ENCODE results near the gene KIF26A.

KIF26A gene

DNA sequence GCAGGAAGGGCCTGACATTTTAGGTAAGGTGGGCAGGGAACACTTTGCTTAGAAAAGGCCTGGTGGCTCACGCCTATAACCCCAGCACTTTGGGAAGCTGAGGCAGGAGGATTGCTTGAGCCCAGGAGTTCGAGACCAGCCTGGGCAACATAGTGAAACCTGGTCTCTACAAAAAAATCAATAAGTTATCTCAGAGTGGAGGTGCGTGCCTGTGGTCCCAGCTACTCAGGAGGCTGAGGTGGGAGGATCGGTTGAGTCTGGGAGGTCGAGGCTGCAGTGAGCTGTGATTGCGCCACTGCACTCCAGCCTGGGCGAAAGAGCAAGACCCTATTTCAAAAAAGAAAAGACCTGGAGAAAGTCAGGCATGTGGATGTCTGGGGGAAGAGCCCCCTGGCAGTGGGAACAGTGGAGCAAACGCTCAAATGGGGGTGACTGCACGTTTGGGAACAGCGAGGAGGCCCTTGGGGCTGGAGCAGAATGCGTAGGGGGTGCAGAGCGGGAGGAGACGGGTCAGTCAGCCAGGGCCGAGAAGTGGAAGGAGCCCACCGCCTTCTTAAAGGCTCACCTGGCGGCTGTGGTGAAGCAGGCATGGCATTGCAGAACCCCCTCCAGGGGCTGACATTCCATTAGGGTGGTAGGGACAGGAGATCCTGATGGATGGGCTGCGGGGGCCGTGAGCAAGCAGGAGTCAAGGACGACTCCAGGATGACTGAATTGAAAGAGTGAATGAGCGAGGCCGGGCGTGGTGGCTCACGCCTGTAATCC is 6.2 kb upstream of the KIF26A start:
- no peak for DNase-seq (ENCODE audit: low read depth)

- no peak for DNase-seq (ENCODE audit: low read depth)
Measured at GRCh38 chr14:104132981-104133380, 5.4 kb upstream of the KIF26A start.

DNA sequence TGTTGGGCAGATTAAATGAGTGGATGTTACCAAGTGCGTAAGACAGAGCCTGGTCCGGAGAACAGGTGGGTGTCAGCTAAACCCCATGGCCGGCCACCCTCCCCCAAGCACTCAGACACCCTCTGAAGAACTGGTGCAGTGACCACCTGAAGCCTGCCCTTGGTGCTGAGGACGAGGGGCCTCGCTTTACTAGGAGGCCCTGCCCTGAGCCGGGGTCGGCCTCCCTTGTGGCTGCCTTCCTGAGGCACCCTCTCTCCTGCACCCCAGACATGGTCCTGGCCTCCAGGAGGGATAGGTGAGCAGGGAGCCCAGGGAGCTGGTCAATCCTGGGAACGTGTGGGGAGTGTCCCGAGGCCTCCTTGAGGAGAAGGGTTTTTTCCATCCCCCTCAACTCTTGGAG is 4.9 kb upstream of the KIF26A start:
- DNase-seq (ENCODE audit: low read depth): no peak

GRCh38 chr14:104134061-104134965 is 4.1 kb upstream of the KIF26A start:
- DNase-seq (ENCODE audit: low read depth): no peak

DNA sequence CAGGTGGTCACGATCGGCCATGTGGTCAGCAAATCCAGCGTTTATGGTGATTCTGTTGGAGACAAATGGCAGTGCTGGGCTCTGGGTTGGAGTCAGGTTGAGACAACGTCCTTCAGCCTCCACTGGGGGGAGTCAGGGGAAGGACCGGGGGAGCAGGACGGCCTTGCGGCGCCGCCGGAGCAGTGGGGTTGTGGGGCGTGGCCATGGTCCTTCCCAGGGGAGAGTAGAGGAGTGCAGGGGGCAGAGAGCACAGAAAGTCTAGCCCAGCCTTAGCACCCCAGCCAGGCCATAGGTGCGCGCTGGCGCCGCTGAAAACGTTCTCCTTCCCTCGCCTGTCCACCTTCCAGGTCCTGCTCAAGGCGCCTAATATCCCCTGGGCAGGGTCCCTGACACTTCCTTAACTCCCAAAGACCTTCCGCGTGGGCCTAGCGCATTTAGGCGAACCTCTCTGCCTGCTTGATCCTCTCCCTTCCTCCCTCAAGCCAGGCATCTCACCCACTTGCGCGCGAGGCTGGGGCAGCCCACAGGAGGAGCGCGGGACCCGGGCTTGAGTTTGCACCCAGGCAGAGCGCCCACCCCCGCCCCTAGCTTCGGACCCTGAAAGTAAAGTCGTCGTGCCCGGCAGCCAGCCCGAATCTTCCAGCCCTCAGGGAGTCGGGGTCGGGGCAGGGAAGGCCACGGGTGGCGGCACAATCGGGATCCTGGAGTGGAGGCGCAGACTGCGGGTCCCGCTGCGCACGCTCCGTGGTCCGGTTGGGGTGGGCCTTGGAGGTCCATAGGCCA is 3.1 kb upstream of the KIF26A start:
- no peak for DNase-seq (ENCODE audit: low read depth)

DNA sequence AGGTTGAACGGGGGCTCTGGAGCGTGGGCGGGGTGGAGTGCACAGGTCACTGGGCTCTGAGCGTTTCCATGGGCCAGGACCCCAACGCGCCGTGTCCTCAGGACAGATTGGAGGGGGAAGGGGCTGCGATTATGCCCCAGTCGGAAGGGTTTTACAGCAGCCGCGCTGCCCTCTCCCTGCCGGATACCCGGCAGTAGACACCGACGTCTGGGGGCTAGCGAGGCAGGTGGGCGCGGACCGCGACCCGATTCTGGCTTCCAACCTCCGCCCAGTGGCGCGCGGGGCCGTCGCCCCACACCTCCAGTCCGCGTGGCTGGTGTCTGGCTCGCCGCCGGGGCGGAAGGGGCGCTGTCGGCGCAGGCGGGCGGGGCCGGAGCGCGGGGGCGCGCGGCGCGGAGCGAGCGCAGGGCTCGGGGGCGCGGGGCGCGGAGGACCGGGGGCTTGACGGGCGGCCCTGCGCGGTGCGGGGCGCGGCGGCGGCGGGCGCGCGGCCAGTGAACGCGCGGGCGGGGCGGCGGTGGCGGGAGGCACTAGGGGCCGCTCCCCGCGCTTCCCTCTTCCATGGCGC is 2.4 kb upstream of the KIF26A start:
- no peak for DNase-seq (ENCODE audit: low read depth)

DNA sequence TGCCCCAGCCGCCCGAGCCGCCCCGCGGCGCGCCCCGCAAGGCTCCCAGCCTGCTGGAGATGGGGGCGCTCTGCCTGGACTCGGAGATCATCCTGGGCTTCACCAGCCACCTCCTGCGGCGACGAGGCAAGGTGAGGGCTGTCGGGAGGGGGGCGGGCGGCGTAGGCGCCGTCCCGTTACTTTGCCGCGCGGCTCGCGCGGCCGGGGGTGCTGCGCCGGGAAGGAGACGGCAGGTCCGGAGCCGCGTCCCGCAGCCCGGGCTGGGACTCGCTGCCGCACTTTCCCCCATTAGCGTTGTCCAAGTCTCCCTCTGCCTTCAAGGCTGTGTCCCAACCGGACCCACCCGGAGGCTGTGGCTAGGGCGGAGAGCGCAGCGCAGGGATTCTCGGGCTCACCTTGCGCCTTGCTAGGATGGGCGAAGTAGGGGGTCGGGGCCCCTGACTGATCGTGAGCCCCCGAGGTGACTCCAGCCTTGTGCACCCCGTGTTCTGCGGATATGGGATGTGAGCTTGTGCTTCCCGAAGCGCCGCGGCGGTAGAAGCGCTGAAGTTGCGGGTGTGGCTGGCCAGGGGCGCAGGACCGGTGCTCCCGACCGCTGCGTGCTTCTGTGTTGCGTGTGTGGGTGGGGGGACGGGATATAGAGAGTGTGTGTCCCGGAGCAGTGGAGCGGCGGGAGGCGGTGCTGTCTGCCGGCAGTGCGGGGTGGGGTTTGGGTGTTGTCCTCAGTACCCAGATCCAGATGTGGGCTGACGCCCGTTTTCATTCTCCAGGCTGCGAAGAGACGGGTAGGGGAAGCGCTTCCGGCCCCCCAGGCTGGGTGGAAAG is 1.7 kb upstream of the KIF26A start:
- DNase-seq (ENCODE audit: low read depth): no peak

DNA sequence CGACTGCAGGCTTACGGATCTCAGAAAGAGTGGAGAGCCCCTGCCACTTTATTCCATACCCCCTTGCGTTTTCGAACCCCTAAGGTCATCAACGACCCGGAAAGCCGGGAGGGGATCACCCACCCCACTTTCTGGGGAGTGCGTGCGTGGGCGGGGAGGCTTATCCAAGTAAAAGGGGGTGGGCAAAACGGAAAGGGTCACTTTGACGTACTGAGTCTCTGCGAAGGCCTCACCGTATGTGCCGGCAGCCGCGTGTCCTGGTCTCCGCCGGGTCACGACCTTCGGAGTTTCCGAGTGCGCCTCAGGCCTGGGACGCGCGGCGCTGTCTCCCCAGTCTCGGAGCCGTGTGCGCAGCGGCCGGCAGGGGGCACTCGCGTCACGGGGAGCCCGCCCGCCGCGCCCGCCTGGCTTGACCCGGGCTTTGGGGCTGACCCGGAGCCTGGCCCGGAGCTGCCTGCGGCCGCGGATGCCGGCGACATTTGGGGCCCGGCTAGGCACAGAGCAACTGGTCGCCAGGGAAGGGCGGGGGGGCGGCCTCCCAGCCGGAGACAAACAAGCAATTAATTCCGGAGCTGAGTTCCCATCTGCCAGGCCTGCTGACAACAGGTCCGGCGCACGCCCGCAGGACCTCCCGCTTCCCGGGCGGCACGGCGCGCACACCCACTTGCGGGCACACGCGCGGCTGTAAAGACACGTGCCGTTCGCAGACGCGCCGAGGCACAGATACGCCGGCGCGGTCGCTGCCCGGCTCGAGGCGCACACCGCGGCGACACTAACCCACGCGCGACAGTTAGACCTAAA is 890 bp upstream of the KIF26A start:
- DNase-seq (ENCODE audit: low read depth): peak; percentile 34

DNA sequence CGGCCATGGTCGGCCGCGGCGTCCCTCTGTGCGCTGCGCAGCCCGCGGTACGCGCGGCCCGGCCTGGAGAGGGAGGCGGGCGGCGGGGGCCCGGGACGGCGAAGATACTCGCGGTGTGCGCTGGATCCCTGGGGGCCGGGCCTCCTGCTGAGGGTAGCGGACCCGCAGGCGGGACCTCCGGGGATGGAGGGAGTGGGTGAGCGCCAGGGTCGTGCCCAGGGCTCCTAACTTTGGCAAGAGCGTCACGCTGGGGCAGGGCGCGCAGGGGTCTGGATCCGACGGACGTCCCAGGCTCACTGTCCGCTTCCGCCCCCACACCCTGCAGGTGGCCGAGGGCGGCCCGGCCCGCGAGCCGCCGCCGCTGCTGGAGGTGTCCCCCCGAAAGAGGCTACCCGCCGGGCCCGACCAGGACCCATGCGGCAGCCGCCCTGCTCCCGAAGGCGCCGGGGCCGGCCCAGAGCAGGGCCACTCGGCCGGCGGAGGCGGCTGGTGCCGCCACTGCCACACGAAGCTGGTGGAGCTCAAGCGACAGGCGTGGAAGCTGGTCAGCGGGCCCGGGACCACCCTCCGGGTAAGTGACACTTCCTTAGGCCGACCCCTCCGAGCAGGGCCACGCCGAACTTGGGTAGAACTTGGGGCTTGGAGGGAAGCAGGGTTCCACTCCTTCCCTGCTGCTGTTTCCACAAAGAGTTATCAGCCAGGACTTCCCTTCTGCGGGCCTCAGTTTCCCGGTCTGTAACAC is 502 bp downstream of the KIF26A start:
- no peak for DNase-seq (ENCODE audit: low read depth)

DNA sequence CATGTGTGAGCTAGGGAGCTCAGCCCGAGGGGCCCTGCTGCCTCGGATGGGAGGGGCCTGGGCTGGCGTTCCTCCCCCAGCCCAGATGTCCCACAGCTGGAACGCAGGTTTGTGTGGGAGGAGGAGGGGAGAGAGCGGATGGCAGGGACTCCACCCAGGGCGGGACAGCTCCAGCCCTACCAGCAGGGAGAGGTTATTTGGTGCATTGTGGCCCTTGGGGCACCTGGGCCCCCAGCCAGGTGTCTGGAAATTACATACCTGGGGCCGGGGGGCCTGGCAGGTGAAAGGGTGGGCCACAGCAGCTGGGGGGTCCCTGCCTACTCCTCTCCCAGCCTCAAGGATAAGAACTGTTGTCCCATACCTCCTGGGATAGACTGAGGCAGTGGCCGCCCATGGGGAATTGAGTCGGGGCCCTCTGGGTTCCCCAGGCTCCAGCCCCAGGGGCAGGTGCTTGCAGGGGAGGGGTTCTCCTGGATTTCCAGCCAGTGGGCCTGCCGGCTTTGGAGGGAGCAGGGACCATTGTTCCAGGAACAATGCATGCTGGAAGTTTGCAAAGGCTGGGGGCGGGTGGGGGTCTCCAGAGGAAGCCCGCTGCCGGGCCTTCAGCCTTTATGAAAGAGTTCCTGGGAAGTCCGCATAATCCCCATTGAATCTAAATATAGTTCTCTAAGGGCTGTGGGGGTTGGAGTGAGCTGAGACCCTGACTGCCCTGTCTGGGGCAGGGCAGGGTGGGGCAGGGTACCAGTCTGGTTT is 1.2 kb downstream of the KIF26A start:
- no peak for DNase-seq (ENCODE audit: low read depth)

- no peak for DNase-seq (ENCODE audit: low read depth)
Measured at GRCh38 chr14:104140213-104140462, 1.8 kb downstream of the KIF26A start.

DNA sequence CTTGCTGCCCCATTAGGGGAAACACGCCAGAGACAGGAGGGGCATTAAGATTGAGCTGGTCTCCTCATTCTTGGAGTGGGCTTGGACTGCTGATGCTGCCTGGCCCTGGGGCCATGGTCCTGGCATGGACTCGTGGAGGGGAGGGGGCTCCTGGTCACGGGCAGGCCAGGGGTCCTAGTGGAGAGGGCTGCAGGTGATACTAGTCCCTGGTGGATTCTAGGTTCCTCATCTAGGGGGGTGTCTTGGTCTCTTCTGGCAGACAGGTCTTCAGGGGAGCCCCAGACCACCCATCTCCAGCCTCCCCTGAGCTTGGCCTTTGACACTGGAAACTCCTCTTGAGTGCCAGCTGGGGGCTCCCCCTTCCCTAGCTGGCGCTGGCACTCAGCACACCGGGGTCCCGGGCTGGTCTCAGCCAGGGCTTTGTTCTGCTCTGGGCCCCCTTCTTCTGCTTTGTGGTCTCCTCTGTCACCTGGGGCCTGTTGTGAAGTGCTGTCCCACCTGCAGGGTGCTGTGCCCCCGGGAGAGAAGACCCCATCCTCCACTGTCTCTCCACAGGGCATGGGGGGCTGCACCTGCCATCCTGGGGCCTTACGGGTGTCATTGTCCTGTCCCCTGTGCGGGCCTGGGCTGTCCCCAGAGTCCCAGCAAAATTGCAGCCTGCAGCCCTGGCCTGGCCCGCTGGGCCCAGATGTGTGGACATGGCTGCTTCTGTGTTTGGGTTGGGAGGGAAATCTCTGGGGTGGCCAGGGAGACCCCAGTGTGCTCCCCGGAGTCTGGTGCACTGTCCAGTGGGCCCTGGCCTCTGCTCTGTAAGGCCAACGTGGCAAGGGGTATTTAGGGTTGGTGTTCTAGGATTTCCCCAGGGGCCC is 2.3 kb downstream of the KIF26A start:
- DNase-seq (ENCODE audit: low read depth): no peak

DNA sequence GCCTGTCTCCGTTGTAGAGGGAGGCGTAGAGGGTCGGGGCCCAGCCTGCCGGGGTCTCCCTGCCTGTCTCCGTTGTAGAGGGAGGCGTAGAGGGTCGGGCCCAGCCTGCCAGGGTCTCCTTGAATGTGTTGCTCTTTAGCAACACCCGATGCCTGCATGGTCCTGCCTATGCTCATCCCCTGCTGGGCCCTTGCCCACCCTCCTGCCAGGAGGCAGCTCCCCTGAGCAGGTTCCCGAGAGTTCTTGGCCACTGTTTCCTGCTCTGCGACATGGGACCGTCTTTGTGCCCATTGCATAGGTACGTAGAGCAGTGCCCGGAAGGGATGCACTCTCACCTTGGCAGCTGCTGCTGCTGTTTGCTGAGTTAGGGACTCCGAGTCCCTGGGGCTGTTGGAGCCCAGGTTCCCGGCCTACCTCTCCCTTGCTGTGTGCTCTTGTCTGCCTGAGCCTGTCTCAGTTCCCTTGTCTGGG is 3.3 kb downstream of the KIF26A start:
- DNase-seq (ENCODE audit: low read depth): no peak

GRCh38 chr14:104142136-104142945 is 4.0 kb downstream of the KIF26A start:
- DNase-seq (ENCODE audit: low read depth): no peak

DNA sequence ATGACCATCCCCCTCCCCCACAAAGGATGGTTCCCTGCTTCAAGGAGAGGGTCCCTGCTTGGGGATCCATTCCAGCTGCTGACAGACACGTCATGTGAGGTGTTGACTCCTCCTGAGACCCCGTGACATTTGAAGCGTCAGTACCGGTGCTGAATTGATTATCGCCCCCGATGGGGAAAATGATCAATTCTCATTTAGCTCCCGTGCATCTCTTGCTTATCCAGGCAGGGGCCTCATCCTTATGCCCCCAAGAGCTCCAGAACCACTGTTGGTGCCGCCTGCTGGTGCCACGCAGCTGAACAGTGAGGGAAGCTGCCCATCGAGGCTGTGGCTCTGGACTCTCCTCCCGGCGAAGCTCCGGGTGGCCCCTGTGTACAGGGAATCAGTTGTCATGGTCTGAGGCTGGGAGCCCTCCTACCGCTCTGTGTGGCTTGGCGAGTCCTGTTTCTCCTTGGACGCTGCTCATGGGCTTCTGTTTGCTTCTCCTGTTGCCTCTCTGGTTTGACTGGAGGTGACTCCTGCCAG is 4.6 kb downstream of the KIF26A start:
- DNase-seq (ENCODE audit: low read depth): no peak

- no peak for DNase-seq (ENCODE audit: low read depth)
Measured at GRCh38 chr14:104143521-104144452, 5.4 kb downstream of the KIF26A start.
